Breast epithelium (tissue), 3 donors: ENCODE results near the gene PHACTR1.

Experiments
- CTCF ChIP-seq, 3 donors: fragments of 450-650 bp; IDR thresholded peaks; one replicate each; pipeline ENCODE4 v1.5.1; 2016 to 2017; ENCODE audit warnings: antibody characterized with exemption in 3 of 3, mild to moderate bottlenecking in 3 of 3, moderate library complexity in 3 of 3
- POLR2A ChIP-seq: fragments of 450-650 bp; IDR thresholded peaks from one replicate; pipeline ENCODE4 v1.6.1; 2016; ENCODE audit warnings: antibody characterized with exemption, mild to moderate bottlenecking, moderate library complexity
- POLR2AphosphoS5 ChIP-seq, 3 donors: sonication (generic); formaldehyde crosslinking; IDR thresholded peaks; one replicate each; pipeline ENCODE4 v1.6.1; 2017; ENCODE audit warnings: antibody characterized with exemption in 3 of 3

GRCh38 chr6:12968839-12969558 is 252.4 kb downstream of the PHACTR1 start:
- TF ChIP-seq CTCF (IDR thresholded peaks at IDR 0.05) (no peak), POLR2A (no peak), POLR2AphosphoS5 (IDR thresholded peaks at IDR 0.05) (no peak)
